ENCODE results near the gene ARHGAP22.
"Not testable (repeated sequence)": the region's sequence is repeated elsewhere in the genome, so short reads cannot be mapped to it uniquely, and the experiment has no call there.

ARHGAP22 gene

DNA sequence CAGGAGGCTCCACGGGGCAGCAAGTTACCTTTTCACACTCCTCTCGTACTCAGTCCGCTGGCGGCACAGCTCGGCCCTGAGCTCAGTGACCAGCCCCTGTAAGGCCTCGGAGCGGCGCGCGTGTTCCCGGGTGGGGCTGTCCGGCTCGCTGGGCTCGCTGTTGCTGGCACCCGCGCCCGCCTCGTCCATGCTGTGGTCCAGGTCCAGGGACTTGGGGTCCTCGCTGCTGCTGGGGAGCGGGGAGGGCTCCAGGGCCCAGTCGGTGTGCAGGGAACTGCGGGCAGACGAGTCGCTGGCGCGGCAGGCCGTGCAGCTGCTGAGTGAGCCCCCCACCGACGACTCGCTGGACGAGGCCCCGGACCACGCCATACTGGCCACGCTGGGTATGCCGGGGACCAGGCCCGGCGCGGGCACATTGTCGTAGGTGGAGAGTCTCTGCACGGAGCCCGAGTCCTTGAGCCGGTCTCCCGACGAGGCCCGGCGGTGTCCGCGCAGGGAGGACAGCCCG lies 154.6 kb downstream of the ARHGAP22 start:
- DNase-seq (ENCODE audit: low read depth in 2 of 2) = no peak

DNA sequence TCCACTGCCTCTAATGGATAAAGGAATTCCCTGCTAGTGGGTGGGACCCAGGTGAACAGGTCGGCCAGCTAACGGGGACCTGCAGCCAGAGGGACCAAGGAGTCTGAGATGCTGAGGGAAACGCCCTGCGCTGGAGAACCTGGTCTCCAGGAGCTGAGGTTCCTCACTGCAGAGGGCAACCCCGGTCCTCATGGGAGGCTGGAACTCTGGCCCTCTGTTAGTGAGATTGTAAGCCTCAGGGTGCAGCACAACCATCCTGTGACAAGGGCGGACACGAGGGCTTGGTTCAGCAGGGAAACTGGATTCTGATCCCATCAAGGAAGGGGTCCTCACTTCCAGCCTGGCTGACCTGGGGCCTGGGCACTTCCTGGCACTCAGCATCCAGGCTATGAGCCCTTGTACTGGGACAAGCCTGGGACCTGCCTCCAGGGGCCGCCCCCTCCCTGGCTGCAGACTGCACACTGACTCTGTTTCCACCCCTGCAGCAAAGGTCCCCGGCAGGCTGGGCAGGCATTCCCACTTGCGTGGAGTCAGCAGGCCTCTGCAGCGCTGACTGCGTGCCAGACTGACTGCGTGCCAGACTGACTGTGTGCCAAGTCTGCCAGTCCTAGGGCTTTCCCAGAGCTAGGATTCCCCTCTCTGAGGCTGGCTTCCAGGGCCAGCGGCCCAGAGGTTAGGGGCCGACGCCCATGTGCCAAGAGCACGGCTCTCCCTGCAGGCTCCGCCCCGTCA lies 155.2 kb downstream of the ARHGAP22 start:
- DNase-seq (ENCODE audit: low read depth in 2 of 2) = no peak

DNA sequence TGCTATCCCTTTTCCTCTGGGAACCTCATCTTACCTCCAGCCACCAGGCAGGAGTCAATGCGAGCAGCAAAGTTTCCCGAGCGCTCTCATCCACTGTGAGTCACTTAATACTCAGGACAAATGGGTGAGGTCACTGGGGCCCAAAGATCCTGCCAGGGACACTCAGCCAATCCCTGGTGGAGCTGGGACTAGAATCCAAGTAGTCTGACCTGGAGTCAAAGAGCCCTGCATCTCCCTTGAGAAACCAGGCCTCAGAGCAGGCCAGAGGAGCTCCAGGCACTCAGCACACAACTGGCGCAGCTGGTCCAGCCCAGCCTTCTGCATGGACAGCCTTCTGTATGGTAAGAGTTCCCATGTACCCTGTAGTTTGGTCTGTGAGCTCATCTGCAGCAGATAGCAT lies 156.1 kb downstream of the ARHGAP22 start:
- DNase-seq (ENCODE audit: low read depth in 2 of 2) = no peak

DNA sequence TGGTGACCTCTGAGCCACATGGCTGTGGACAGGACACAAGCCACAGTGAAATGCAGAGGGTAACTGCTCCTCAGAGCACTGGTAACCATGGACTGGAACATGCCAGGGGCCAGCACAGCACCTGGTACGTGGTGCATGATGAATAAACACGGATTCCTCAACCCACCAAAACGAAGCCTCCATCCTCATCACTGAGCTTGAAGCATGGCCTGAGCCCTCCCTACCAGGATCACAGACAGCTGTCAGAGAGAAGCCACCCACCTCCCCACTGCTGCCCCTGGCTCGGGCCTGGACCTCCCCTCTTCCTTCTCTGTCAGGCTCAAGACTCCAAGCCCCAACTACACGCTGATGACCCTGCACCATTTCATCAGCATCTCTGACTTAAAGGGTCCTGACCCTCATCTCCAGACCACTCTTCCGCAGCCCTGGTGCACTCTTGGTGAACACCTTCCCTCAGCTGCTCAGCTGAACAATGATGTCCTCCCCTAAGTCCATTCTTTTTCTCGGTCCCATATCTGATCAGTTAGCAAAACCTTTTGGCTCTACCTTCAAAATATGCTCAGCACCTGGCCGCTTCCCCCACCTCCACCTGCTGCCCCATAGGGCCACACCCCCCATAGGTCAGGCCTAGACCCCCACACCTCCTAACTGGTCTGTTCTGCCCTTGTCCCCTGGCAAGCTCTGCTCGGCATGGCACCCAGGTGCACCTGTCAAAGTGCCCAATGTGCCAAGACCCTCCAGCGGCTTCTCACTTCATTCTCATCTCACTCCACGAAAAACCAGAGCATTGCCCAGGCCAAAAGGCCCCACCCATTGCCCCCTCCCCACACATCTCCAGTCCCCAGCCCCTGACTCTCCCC lies 157.3 kb downstream of the ARHGAP22 start:
- no peak for DNase-seq (ENCODE audit: low read depth in 2 of 2)

DNA sequence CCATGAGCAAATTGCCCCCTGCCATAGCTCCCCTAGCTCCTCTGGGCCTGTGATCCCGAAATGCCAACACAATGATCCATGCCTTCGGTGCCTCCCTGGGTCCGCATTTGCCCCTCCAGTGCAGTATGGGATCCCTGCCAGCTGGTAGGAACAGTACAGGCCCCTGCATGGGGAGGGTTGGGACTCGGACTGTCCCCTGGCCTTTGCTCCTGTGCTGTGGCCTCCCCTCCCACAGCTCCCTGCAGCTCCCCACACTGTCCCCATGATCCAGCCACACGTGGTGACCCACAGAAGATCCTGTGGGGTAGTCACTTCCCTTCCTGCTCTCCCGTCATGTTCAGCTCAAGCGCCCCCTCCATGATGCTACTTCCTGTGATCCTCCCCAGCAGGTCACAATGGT lies 158.1 kb downstream of the ARHGAP22 start:
- no peak for DNase-seq (ENCODE audit: low read depth in 2 of 2)

DNA sequence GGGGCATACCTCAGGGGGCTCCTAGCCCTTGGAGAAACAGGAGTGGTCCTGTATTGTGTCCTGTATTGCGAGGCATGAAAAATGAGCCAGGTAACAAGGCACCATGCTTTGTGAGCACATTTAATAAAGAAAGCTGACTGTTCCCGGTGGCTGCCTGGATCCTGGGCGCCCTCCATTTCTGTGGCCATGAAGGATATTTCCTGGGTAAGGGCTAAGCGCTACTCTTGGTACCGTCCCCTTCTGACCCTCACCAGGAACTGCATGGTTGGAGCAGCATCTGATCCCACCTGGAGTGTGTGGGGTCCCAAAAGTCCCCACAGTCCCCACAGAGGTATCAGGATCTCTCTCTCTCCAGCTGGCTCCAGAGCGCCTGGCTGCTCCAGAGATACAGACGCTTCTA lies 158.9 kb downstream of the ARHGAP22 start:
- DNase-seq (ENCODE audit: low read depth in 2 of 2) = no peak

DNA sequence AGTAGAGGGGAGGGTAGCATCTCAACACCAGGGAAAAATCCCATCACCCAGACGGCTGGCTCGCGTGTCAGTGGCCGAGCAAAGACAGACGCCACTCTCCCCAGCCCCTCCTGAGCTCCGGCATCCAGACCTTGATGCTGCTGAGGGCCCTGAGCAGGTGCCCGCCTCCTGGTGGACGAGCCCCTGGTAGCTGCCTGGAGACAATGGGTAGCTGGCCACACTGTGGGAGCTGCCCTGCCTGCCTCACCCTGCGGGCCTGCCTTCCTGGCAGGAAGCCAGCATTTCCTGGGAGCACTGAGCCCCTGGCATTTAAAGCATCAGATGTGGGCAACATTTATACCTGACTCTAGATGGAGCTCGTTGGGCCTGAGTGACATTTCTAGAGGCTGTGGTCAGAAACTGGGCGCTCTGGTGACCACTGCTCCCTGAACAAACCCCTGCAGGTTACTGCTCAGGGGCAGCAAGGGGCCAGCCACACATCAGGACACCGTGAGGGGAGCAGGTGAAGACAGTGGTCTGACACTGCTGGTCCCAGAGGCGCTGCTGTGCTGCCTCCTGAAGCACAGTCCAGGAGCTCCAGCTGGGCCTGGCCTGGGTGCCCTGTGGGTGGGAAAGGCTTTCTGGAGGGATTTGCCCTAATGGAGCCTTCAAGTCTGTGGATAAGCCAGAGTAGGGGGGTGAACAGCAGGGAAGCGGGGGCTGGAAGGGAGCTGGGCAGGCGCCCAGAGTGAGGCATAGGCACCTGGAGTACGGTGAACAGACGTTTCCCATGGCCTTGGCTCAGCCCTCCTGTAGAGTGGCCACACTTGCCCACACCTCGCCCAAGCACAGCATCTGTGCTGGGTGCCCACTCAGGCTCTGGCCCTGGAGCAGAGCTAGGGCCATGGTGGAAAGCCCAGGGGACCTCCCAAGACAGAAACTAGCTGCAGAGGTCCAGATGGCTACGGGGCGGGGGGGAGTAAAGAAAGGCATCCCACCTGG lies 159.7 kb downstream of the ARHGAP22 start:
- no peak for DNase-seq (ENCODE audit: low read depth in 2 of 2)

DNA sequence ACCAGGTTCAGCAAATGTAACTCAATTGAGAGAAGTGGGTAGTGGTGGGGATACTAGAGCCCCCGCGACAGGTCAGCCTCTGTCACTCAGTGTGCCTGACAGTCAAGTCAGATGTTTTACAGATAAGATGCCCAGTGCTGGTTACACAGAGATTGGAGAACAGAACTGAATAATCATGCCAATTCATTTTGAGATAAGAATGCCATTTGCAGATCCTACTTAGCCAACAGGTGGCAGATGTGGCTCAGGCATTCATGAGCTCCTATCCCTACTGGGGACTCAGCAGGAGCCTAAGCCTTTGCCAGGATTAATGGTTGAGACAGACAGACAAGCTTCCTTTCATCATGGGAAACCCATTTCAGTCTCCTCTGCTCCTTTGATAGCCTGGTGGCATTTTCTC lies 160.6 kb downstream of the ARHGAP22 start:
- DNase-seq (ENCODE audit: low read depth in 2 of 2) = no peak

DNA sequence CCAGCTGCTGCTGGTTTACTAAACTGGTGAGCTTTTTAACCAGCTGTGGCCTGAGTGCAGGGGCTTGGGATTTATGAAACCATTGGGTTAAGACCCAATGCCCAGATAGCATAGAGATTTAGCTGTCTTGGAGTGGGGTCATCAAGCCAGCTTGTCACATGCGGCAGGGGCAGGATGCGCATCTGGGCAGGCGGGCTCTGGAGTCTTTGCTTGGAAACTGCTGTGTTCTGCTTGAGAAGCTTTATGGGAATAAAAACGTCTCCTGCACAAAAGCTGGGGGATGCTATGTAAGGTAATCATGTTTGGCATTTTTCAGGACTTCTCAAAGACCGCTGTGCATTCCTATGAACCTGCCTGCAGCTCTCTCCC lies 162.1 kb downstream of the ARHGAP22 start:
- DNase-seq (ENCODE audit: low read depth in 2 of 2) = no peak

DNA sequence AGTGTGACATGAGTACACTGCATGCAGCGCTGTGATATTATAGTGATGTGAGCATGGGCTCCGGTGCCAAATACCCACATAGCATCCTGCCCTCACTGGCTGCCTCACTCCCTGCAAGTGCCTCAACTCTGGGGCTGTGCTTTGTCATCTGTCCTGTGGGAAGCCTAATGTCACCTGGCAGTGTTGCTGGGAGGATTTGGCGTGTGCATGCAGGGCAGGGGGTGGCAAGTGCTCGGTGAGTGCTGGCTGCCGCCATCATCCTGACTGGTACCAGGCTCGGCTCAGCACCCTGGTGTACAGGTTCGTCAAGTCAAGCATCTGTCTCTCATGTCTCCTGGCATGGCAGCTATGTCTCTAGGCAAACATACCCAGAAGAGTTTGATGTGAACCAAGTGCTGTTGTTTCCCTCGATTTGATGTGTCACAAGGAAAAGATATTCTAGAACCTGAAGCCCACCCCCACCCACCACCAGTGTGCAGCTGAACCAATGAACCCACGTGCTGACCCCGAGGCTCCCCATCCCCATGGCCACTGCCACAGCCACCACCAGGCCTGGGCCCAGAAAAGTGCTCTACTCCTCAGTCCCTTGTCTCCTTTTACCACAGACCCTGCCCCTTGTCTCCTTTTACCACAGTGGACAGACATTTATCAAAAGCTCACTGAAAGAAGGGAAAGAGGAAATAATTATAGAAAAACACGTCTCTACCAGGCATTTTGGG lies 162.6 kb downstream of the ARHGAP22 start:
- no peak for DNase-seq (ENCODE audit: low read depth in 2 of 2)

DNA sequence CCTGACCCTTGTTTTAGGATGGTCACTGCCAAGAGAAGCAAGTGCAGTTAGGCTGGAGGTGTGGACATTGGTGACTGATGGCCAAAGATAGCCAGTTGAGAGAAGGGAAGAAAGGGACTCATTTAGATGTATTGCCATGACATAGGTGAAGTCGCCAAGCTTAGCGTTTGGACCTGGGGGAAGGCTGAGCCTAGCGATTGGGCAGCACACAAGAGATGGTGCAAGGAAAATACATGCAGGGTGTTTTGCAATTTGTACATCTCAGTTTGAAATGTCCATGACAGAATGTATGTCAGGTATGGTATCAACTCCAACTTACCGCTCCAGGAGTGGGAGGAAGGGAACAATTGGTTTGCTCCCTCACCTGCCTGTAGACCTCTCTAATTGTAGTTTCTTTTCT lies 164.1 kb downstream of the ARHGAP22 start:
- DNase-seq (ENCODE audit: low read depth in 2 of 2) = no peak

DNA sequence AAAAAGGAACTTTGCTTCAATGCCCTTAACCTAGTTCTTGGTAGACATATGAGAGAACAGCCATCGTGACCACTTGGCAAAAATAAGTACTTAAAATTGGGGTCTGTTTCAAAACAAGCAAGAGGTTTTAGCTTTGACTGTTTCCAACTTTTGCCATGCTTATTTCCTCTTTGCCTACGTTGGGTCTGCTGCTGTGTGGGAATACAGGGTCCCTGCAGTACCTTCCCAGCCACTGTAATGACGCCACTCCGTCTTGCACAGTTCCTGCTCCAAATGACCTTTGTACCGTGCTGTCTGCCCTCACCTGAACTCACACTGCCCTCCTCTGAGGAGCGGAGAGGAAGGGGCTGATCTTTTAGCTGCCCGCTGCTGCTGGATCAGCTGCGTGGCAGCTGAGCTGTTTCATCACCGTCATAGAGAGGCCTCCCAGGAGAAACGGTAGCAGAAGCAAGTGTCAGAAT lies 165.3 kb downstream of the ARHGAP22 start:
- no peak for DNase-seq (ENCODE audit: low read depth in 2 of 2)

DNA sequence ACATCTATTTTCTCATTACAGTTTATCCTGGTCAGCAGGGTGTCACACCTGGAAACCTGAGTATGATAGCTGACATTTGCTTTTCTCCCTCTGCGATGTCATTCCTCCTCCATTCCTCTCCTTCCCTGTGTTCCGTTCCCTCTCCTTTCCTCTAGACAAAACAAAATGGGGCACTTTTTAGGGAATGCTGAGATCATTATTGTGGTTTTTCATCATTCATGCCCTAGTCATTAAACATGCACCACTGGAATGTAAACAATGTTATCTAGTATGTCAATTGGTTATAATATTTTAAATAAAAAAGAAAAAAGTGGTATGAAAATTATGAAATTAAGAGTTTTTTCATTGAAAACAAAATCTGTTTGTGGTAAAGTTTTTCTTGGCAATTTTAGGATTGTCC lies 165.8 kb downstream of the ARHGAP22 start:
- DNase-seq (ENCODE audit: low read depth in 2 of 2) = no peak

DNA sequence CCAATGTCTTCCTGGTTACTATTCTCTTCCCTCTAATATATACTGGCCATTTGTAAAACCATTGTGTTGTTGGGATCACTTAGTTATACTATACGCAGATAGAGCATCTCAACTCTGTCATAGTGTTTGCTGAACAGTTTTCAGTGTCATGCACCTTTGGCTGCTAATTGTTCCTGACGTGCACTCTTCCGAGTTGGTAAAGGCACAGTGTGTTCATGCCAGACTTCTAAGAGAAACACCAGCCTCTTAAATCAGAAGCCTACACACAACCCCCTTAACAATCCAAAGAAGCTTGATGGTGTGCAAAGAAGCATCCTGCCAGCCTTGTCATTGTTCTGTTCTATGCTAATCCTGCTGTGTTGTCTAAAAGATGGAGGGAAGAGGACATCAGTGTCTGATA lies 167.3 kb downstream of the ARHGAP22 start:
- DNase-seq (ENCODE audit: low read depth in 2 of 2) = no peak

DNA sequence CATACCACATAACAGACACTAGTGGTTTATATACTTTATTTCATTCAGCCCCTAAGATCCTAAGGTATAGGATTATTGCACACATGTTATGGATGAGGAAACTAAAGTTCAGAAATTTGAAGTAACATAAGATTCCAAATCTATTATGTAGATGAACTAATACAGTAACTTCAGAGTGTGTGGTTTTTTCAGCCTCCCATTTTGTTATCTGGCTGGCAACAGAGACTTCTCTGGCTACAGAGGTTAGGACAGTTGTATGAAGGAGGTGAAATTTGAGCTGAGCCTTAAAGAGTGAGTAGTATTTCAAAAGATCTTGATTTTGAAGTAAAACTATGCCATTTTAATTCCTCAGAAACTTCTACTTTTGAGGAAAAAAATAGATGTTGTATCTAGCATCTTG lies 173.0 kb downstream of the ARHGAP22 start:
- no peak for DNase-seq (ENCODE audit: low read depth in 2 of 2)

DNA sequence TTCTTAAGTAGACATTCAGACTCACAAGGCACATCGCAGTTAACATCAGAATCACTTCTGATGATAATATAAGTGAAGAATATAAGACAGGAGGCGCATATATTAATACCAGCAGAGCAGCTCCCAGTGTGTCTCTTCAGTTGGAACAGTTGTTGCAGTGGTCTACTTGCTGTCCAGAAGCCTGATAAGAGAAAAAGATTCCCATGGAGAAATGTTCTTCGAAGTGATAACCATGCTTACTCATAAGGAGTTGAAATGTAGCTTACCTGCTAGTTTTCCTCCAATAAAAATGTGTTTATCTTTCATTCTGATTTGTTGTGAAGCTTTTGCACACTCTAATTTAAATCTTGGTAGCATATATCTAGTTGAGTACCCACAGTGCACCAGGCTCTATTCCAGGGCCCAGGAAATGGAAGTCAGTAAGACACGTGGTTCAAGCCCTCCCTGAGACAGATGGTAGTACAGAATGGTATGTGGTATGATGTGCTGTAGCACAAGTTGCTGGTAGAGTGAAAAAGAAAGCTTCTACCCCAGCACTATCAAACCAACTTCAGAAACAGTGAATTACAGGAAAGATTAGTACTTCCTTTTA lies 174.4 kb downstream of the ARHGAP22 start:
- no peak for DNase-seq (ENCODE audit: low read depth in 2 of 2)

DNA sequence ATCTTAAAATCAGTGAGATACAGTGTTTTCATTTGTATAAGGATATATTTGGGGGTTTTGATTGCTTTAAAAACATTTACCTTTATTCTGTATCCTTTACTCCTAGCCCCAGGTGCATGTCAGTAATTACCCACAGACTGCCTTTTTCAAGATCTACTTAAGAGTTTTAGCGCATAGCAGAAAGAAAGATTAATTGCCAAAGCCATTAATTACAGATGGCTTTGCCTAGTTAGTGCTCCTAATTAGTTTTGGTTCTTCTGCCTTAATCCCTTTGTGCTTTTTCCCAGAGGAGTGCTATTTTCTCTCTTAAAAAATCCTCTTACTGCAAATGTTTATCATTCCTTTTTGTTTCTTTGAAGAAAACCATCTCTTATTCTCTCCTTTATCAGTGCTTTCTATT lies 175.6 kb downstream of the ARHGAP22 start:
- DNase-seq (ENCODE audit: low read depth in 2 of 2) = no peak

DNA sequence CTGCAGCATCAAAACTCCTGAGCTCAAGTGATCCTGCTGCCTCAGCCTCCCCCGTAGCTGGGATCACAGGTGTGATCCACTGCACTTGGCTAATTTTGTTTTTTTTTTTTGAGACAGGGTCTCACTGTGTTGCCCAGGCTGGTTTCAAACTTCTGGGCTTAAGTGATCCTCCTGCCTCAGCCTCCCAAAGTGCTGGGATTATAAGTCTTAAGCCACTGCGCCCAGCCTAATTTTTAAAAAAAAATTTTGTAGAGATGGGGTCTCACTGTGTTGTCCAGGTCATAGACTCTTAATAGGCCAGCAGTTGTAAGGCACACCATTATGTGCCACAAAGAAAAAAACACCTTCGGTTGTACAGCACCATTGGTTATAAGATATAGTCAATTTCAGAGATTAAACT lies 176.0 kb downstream of the ARHGAP22 start:
- DNase-seq (ENCODE audit: low read depth in 2 of 2) = no peak

DNA sequence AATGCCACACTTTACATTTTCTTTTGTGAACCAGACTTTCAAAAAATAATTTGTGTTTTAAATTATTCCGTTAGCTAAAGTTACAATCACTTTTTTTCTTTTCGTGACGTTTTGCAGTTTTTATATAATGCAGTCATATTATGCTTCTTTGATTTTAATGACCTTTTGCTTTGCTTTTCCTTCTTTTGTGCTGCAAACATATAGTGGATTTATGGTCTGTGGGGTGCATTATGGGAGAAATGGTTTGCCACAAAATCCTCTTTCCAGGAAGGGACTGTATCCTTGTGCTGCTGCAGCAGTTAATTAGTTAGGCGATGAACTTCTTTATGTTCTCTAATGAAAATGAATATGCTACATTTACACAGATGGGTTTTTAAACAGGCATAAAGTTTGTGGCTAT lies 181.0 kb downstream of the ARHGAP22 start:
- no peak for DNase-seq (ENCODE audit: low read depth in 2 of 2)

DNA sequence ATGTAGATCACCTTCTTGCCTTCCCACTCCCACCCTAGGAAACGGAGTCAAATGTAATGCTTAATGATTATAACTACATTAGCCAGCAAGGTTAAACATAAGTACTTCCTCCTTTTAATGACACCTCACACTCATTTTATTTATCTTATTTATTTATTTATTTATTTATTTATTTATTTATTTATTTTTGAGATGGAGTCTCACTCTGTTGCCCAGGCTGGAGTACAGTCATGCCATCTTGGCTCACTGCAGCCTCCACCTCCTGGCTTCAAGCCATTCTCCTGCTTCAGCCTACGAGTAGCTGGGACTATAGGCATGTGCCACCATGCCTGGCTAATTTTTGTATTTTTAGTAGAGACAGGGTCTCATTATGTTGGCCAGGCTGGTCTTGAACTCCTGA lies 183.0 kb downstream of the ARHGAP22 start:
- not testable (repeated sequence) for DNase-seq (ENCODE audit: low read depth in 2 of 2)

DNA sequence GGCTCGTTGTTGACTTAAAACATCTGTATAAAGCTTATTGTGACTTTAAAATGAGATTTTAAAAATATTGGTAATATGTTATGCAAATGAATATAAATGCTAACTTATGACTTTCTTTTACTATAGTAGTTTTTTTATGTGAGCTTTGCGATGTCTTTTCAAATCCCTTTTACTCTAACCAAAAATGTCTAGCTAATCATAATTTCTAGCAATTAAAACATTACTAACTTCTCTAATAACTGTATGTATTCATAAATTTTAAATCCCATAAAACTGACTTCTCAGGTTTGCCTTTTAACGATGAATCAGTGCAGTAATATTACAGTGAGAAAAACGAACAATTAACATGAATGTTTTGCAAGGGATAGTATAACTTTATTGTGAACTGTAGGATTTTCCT lies 185.2 kb downstream of the ARHGAP22 start:
- DNase-seq (ENCODE audit: low read depth in 2 of 2) = no peak
